GM23338 (cell line): ENCODE results near the gene ANKS1B. TPM values are rescaled to one million over a fixed set of nuclear protein-coding genes. Genes with fewer than 3 reads are reported as not detected.

Experiments
- ATAC-seq: fragments of 200-7000 bp; cut with Tn5 transposase; 3 replicates; pipeline ENCODE4 v1.9.1; 2020
- DNase-seq: peaks from one replicate; pipeline ENCODE4 v3.0.0-alpha.2; 2015; ENCODE audit warnings: low spot score
- H2AFZ ChIP-seq: fragments of 200-600 bp; sonication (generic); 2 replicates; pipeline ENCODE4 v1.8.0; 2016; ENCODE audit warnings: antibody characterized with exemption, mild to moderate bottlenecking, moderate library complexity
- H3F3A ChIP-seq: fragments of 200-600 bp; sonication (generic); replicated peaks from 2 replicates; pipeline ENCODE4 v1.8.0; 2017; ENCODE audit warnings: antibody characterized with exemption, mixed run types, low read depth
- H3K27ac ChIP-seq: fragments of 200-600 bp; sonication (generic); 2 replicates; pipeline ENCODE4 v1.6.1; 2016; ENCODE audit warnings: low read depth
- H3K27me3 ChIP-seq: fragments of 200-600 bp; sonication (generic); 2 replicates; pipeline ENCODE4 v1.8.0; 2016; ENCODE audit warnings: mild to moderate bottlenecking, mixed run types, moderate library complexity; ENCODE audit not compliant: insufficient read depth
- H3K36me3 ChIP-seq: fragments of 200-600 bp; sonication (generic); 2 replicates; pipeline ENCODE4 v1.8.0; 2016; ENCODE audit warnings: mild to moderate bottlenecking; ENCODE audit not compliant: insufficient read depth
- H3K4me1 ChIP-seq: fragments of 200-600 bp; sonication (generic); 2 replicates; pipeline ENCODE4 v1.8.0; 2016; ENCODE audit warnings: mild to moderate bottlenecking, moderate library complexity; ENCODE audit not compliant: insufficient read depth
- H3K4me2 ChIP-seq: fragments of 200-600 bp; sonication (generic); 2 replicates; pipeline ENCODE4 v1.7.1; 2017; ENCODE audit warnings: mixed run types
- H3K4me3 ChIP-seq: fragments of 200-600 bp; sonication (generic); 2 replicates; pipeline ENCODE4 v1.6.1; 2016; ENCODE audit warnings: mixed run types
- H3K79me2 ChIP-seq: fragments of 200-600 bp; sonication (generic); replicated peaks from 2 replicates; pipeline ENCODE4 v1.8.0; 2017; ENCODE audit warnings: mild to moderate bottlenecking; ENCODE audit not compliant: insufficient read depth
- H3K9me2 ChIP-seq: fragments of 200-600 bp; sonication (generic); 2 replicates; pipeline ENCODE4 v1.8.0; 2017; ENCODE audit not compliant: insufficient read depth
- H4K20me1 ChIP-seq: fragments of 200-600 bp; sonication (generic); replicated peaks from 2 replicates; pipeline ENCODE4 v1.8.0; 2017; ENCODE audit warnings: mild to moderate bottlenecking; ENCODE audit not compliant: insufficient read depth
- H3K27ac Mint-ChIP-seq: 2 replicates; pipeline ENCODE4 v1.8.0; 2020; ENCODE audit warnings: inconsistent platforms, mild to moderate bottlenecking, moderate library complexity, mixed read lengths
- H3K27me3 Mint-ChIP-seq: 3 replicates; pipeline ENCODE4 v1.8.0; 2022; ENCODE audit warnings: low read depth, mild to moderate bottlenecking, moderate library complexity, mixed read lengths, inconsistent platforms; ENCODE audit not compliant: insufficient read depth, poor library complexity
- H3K36me3 Mint-ChIP-seq: 3 replicates; pipeline ENCODE4 v1.8.0; 2021; ENCODE audit warnings: low read depth, mild to moderate bottlenecking, inconsistent platforms, moderate library complexity, mixed read lengths
- H3K4me1 Mint-ChIP-seq: 3 replicates; pipeline ENCODE4 v1.8.0; 2020; ENCODE audit warnings: mild to moderate bottlenecking, inconsistent platforms, mixed read lengths
- H3K4me3 Mint-ChIP-seq: 3 replicates; pipeline ENCODE4 v1.8.0; 2021; ENCODE audit warnings: moderate library complexity, mild to moderate bottlenecking, inconsistent platforms, mixed read lengths
- H3K9me3 Mint-ChIP-seq: 3 replicates; pipeline ENCODE4 v1.8.0; 2020; ENCODE audit warnings: moderate library complexity, mild to moderate bottlenecking, inconsistent platforms, mixed read lengths
- ETS1 ChIP-seq: IDR thresholded peaks from 2 replicates; pipeline ENCODE4 v1.6.1; 2016; ENCODE audit warnings: antibody characterized with exemption
- JUNB ChIP-seq: IDR thresholded peaks from one replicate; pipeline ENCODE4 v1.6.1; 2016; ENCODE audit warnings: antibody characterized with exemption; ENCODE audit not compliant: unreplicated experiment
- POLR2AphosphoS5 ChIP-seq: IDR thresholded peaks from 2 replicates; pipeline ENCODE4 v1.6.1; 2016; ENCODE audit warnings: antibody characterized with exemption, low read depth
- REST ChIP-seq: IDR thresholded peaks from one replicate; pipeline ENCODE4 v1.6.1; 2018; ENCODE audit warnings: antibody characterized with exemption; ENCODE audit not compliant: unreplicated experiment
- STAT1 ChIP-seq: IDR thresholded peaks from one replicate; pipeline ENCODE4 v1.6.1; 2016; ENCODE audit warnings: antibody characterized with exemption; ENCODE audit not compliant: unreplicated experiment
- ZNF331 ChIP-seq: fragments of 250-450 bp; sonication (Bioruptor Pico); IDR thresholded peaks from 2 replicates; pipeline ENCODE4 v1.5.0; 2020; ENCODE audit warnings: low read depth, mild to moderate bottlenecking, moderate library complexity
- polyA plus RNA-seq: library from polyadenylated mRNA; unstranded; fragments of >200 nt; fragmentation: Nextera tagmentation; extraction: Ambion mirVana; gene quantifications from 2 replicates; pipeline ENCODE4 v1.2.1, GENCODE V29; 2016
- total RNA-seq: library from RNA; depleted of rRNA; stranded (reverse); fragments of >200 nt; shearing (Covaris generic); gene quantifications from 2 replicates; pipeline ENCODE4 v1.2.3, GENCODE V29; 2014

Gene ANKS1B
- total and polyA plus RNA-seq, 2 experiments from 2014 or later, result 4.3 to 5.8 TPM

- no peak overlapping the region for H3K27ac Mint-ChIP-seq
- no peaks in the 10 kb centered on the region for H3K36me3 Mint-ChIP-seq
- Histone ChIP-seq H3K36me3 (no peaks in the 10 kb centered on the region), H3K79me2 (no peaks in the 10 kb centered on the region), H3F3A (no peaks in the 10 kb centered on the region), H3K4me1 (0 out of 2 replicates have a peak, but pooled peaks cover 8% of the 10 kb centered on the region), H3K9me2 (peaks cover 5% of the 10 kb centered on the region), H2AFZ (no peak overlapping the region), H3K27ac (no peak overlapping the region), H3K27me3 (no peaks in the 10 kb centered on the region), H3K4me3 (no peak overlapping the region), H3K4me2 (no peak overlapping the region), H4K20me1 (no peaks in the 10 kb centered on the region)
- H3K4me3 Mint-ChIP-seq, result no peak overlapping the region
- H3K27me3 Mint-ChIP-seq, result no peaks in the 10 kb centered on the region
- H3K4me1 Mint-ChIP-seq, result peaks cover 12% of the 10 kb centered on the region
- no peaks in the 10 kb centered on the region; the same call in 2 of the 3 replicates for H3K9me3 Mint-ChIP-seq
- TF ChIP-seq STAT1 (no peak), JUNB (no peak), ETS1 (no peak), ZNF331 (CRISPR knock-in tag) (no peak)
- ATAC-seq (no peak), DNase-seq (no peak)
These were observed 534.6 kb downstream of the ANKS1B start for GRCh38 chr12:99450036-99450630.

GRCh38 chr12:99444859-99445316 is 539.8 kb downstream of the ANKS1B start:
- Mint-ChIP-seq H3K27ac (no peak overlapping the region), H3K4me1 (peaks cover 12% of the 10 kb centered on the region), H3K36me3 (no peaks in the 10 kb centered on the region), H3K27me3 (no peaks in the 10 kb centered on the region), H3K9me3 (no peaks in the 10 kb centered on the region), H3K4me3 (no peak overlapping the region)
- Histone ChIP-seq H2AFZ (no peak overlapping the region), H3F3A (no peaks in the 10 kb centered on the region), H3K36me3 (no peaks in the 10 kb centered on the region), H3K4me2 (no peak overlapping the region), H3K4me1 (peaks cover 4% of the 10 kb centered on the region; the same call in 1 of the 2 replicates), H3K79me2 (no peaks in the 10 kb centered on the region), H4K20me1 (no peaks in the 10 kb centered on the region), H3K9me2 (no peaks in the 10 kb centered on the region), H3K27me3 (no peaks in the 10 kb centered on the region), H3K4me3 (no peak overlapping the region), H3K27ac (no peak overlapping the region)
- DNase-seq (no peak), ATAC-seq (no peak)
- TF ChIP-seq POLR2AphosphoS5 (no peak), REST (no peak), ZNF331 (CRISPR knock-in tag) (no peak)
